HepG2 (cell line): ENCODE measurements around the gene TUG1. TPM values are rescaled to one million over a fixed set of nuclear protein-coding genes. Genes with fewer than 3 reads are reported as not detected.

ENCODE experiments used
- CHD2 ChIP-seq: IDR thresholded peaks from 2 replicates; pipeline ENCODE4 v1.6.1; 2011; ENCODE audit warnings: low read depth, low read length, improper control_type of control experiment
- ETV5 ChIP-seq: IDR thresholded peaks from 2 replicates; pipeline ENCODE4 v1.6.1; 2018; ENCODE audit warnings: missing biosample characterization, missing genetic modification reagents, inconsistent platforms, borderline replicate concordance
- HDAC2 ChIP-seq: sonication (generic); formaldehyde crosslinking; IDR thresholded peaks from 2 replicates; pipeline ENCODE4 v1.4.0; 2020; ENCODE audit warnings: missing genetic modification reagents
- HES4 ChIP-seq: sonication (generic); formaldehyde crosslinking; IDR thresholded peaks from 2 replicates; pipeline ENCODE4 v1.9.0; 2021; ENCODE audit warnings: mild to moderate bottlenecking, missing genetic modification reagents, borderline replicate concordance
- LCORL ChIP-seq, 2 experiments: fragments of 450-650 bp in 1 of 2; sonication (generic) in 1 of 2; formaldehyde crosslinking in 1 of 2; IDR thresholded peaks; 2 replicates each; pipeline versions ENCODE4 v1.5.0 to v1.6.1; 2017 to 2020; ENCODE audit warnings: antibody characterized with exemption in 1 of 2, missing genetic modification reagents in 1 of 2
- NFKB2 ChIP-seq: sonication (generic); formaldehyde crosslinking; IDR thresholded peaks from 2 replicates; pipeline ENCODE4 v1.4.0; 2020; ENCODE audit warnings: missing genetic modification reagents, borderline replicate concordance
- PTBP1 ChIP-seq: fragments of 200-400 bp; formaldehyde crosslinking; IDR thresholded peaks from 2 replicates; pipeline ENCODE4 v1.6.1; 2018; ENCODE audit warnings: low read length, low read depth; ENCODE audit not compliant: poor library complexity, severe bottlenecking
- SP4 ChIP-seq: sonication (generic); formaldehyde crosslinking; IDR thresholded peaks from 2 replicates; pipeline ENCODE4 v1.8.1; 2023; ENCODE audit warnings: mild to moderate bottlenecking, missing genetic modification reagents
- ZMYM3 ChIP-seq: sonication (generic); formaldehyde crosslinking; IDR thresholded peaks from 2 replicates; pipeline ENCODE4 v1.5.1; 2020; ENCODE audit warnings: mild to moderate bottlenecking, missing genetic modification reagents
- ZNF20 ChIP-seq: sonication (generic); formaldehyde crosslinking; IDR thresholded peaks from 2 replicates; pipeline ENCODE4 v1.4.0; 2020; ENCODE audit warnings: mild to moderate bottlenecking, moderate library complexity, missing genetic modification reagents
- ZNF710 ChIP-seq: sonication (generic); formaldehyde crosslinking; IDR thresholded peaks from 2 replicates; pipeline ENCODE4 v1.5.0; 2020; ENCODE audit warnings: mild to moderate bottlenecking, missing genetic modification reagents, borderline replicate concordance
- ZNF776 ChIP-seq: sonication (generic); formaldehyde crosslinking; IDR thresholded peaks from 2 replicates; pipeline ENCODE4 v1.4.0; 2020; ENCODE audit warnings: mild to moderate bottlenecking, missing genetic modification reagents
- polyA plus RNA-seq, 8 experiments: library from polyadenylated mRNA; depleted of rRNA in 3 of 8; stranded (reverse) in 7 of 8; unstranded in 1 of 8; fragments of >200 nt; fragmentation: Illumina TruSeq in 4 of 8; extraction: Trizol in 4 of 8; gene quantifications; 2 replicates each; pipeline versions ENCODE4 v1.2.1 to v1.2.3, GENCODE V29; 2011 to 2016; ENCODE audit warnings: low read depth in 4 of 8, missing spikeins in 1 of 8, mixed read lengths in 1 of 8; ENCODE audit not compliant: insufficient read depth in 1 of 8
- total RNA-seq, 5 experiments: library from RNA; depleted of rRNA; stranded (reverse); fragments of >200 nt; fragmentation: Illumina TruSeq; extraction: Trizol; gene quantifications; 2 replicates each; pipeline ENCODE4 v1.2.3, GENCODE V29; 2016; ENCODE audit warnings: low read depth in 1 of 5

The TUG1 gene
- total and polyA plus RNA-seq, 2 of the 13 experiments (the other 11 are each of a cell fraction or from before 2014, with no cell fraction given), result 35.2 to 122 TPM

GRCh38 chr22:30969532-30970355 is 679 bp downstream of the TUG1 start (continued):
- TF ChIP-seq PTBP1, result no peak
- peak; percentile 22; the same call in 1 of the 2 replicates for TF ChIP-seq ETV5
- TF ChIP-seq HDAC2 (CRISPR knock-in tag), result 0 out of 2 replicates have a peak, but pooled peaks have one; percentile 9
- TF ChIP-seq CHD2, result 0 out of 2 replicates have a peak, but pooled peaks have one; percentile 29
- TF ChIP-seq ZNF20, result 0 out of 2 replicates have a peak, but pooled peaks have one; percentile 1
- no peak for TF ChIP-seq NFKB2 (CRISPR knock-in tag)
- TF ChIP-seq HES4 (CRISPR knock-in tag), result 0 out of 2 replicates have a peak, but pooled peaks have one; percentile 12
- TF ChIP-seq LCORL (IDR thresholded peaks at IDR 0.05), result no peak
- no peak for TF ChIP-seq LCORL (CRISPR knock-in tag; IDR thresholded peaks at IDR 0.05)
- TF ChIP-seq SP4 (CRISPR knock-in tag), result 0 out of 2 replicates have a peak, but pooled peaks have one; percentile 35
- TF ChIP-seq ZNF710 (CRISPR knock-in tag), result 0 out of 2 replicates have a peak, but pooled peaks have one; percentile 5
- TF ChIP-seq ZNF776, result 0 out of 2 replicates have a peak, but pooled peaks have one; percentile 10
- no peak for TF ChIP-seq ZMYM3 (CRISPR knock-in tag)
